Hepatocyte (in vitro differentiated cells): ENCODE results near the gene CLEC4A.

Source experiments
- EZH2 ChIP-seq: fragments of 200-600 bp; sonication (generic); IDR thresholded peaks from 2 replicates; pipeline ENCODE4 v1.6.1; 2016; ENCODE audit warnings: antibody characterized with exemption, mild to moderate bottlenecking, borderline replicate concordance
- TF ChIP-seq, protein P1 (sequence below): fragments of 200-600 bp; sonication (generic); IDR thresholded peaks from 2 replicates; pipeline ENCODE4 v1.5.1; 2016; ENCODE audit warnings: antibody characterized with exemption, mild to moderate bottlenecking; ENCODE audit not compliant: poor library complexity

DNA sequence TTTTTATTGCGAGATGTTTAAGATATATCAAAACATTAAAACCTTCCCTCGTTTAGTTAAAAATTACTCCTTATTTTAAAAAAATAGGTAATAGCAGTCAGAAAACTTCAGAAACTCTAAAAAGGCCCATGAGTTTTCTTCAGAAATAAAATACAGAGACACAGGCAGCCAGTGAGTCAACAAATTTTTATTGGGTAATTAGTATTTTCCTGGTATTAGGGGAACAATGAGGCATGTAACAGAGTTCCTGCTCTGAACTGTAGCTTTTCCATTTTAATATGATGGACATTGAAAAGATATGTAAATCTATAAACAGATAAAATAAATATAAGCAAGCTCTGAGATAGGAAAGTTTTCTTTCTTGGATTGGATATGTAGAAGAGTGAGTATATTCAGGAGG is 33.0 kb downstream of the CLEC4A start:
- TF ChIP-seq, protein P1, sequence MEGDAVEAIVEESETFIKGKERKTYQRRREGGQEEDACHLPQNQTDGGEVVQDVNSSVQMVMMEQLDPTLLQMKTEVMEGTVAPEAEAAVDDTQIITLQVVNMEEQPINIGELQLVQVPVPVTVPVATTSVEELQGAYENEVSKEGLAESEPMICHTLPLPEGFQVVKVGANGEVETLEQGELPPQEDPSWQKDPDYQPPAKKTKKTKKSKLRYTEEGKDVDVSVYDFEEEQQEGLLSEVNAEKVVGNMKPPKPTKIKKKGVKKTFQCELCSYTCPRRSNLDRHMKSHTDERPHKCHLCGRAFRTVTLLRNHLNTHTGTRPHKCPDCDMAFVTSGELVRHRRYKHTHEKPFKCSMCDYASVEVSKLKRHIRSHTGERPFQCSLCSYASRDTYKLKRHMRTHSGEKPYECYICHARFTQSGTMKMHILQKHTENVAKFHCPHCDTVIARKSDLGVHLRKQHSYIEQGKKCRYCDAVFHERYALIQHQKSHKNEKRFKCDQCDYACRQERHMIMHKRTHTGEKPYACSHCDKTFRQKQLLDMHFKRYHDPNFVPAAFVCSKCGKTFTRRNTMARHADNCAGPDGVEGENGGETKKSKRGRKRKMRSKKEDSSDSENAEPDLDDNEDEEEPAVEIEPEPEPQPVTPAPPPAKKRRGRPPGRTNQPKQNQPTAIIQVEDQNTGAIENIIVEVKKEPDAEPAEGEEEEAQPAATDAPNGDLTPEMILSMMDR, result no peak
- no peak for TF ChIP-seq EZH2
